ENCODE measurements around the gene APOBEC3C.
"Not testable (repeated sequence)": the region's sequence is repeated elsewhere in the genome, so short reads cannot be mapped to it uniquely, and the experiment has no call there.

The APOBEC3C gene

GRCh38 chr22:38984224-38984623 is 29.8 kb upstream of the APOBEC3C start:
- DNase-seq = no peak

GRCh38 chr22:38984784-38985757 is 29.0 kb upstream of the APOBEC3C start:
- not testable (repeated sequence) for DNase-seq

- no peak for DNase-seq
Measured at GRCh38 chr22:38986629-38987028, 27.4 kb upstream of the APOBEC3C start.

GRCh38 chr22:38987171-38987895 is 26.7 kb upstream of the APOBEC3C start:
- no peak for DNase-seq

- DNase-seq = no peak
Measured at GRCh38 chr22:38989466-38989865, 24.6 kb upstream of the APOBEC3C start.

GRCh38 chr22:38992871-38993371 is 21.1 kb upstream of the APOBEC3C start:
- not testable (repeated sequence) for DNase-seq

- DNase-seq = no peak
Measured at GRCh38 chr22:38996105-38996504, 18.0 kb upstream of the APOBEC3C start.

GRCh38 chr22:38997518-38997917 is 16.5 kb upstream of the APOBEC3C start:
- no peak for DNase-seq

- DNase-seq = no peak
Measured at GRCh38 chr22:39003165-39003638, 10.9 kb upstream of the APOBEC3C start.

GRCh38 chr22:39007177-39007576 is 6.9 kb upstream of the APOBEC3C start:
- DNase-seq = no peak

GRCh38 chr22:39008271-39008850 is 5.7 kb upstream of the APOBEC3C start:
- not testable (repeated sequence) for DNase-seq

- DNase-seq = no peak
Measured at GRCh38 chr22:39010946-39011345, 3.1 kb upstream of the APOBEC3C start.

GRCh38 chr22:39012533-39013511 is 1.2 kb upstream of the APOBEC3C start:
- DNase-seq = no peak

- not testable (repeated sequence) for DNase-seq
Measured at GRCh38 chr22:39013561-39013941, 506 bp upstream of the APOBEC3C start.

- DNase-seq = not testable (repeated sequence)
Measured at GRCh38 chr22:39014723-39015121, 665 bp downstream of the APOBEC3C start.

- no peak for DNase-seq
Measured at GRCh38 chr22:39016592-39016991, 2.5 kb downstream of the APOBEC3C start.

- DNase-seq = no peak
Measured at GRCh38 chr22:39017596-39018365, 3.7 kb downstream of the APOBEC3C start.

GRCh38 chr22:39020021-39020651 is 6.1 kb downstream of the APOBEC3C start:
- DNase-seq = not testable (repeated sequence)

- DNase-seq = no peak
Measured at GRCh38 chr22:39021552-39022250, 7.6 kb downstream of the APOBEC3C start.
